PC-9 (cell line): ENCODE data around the gene IL32. TPM values are rescaled to one million over a fixed set of nuclear protein-coding genes. Genes with fewer than 3 reads are reported as not detected.

Experiments used
- BruUV-seq: library from RNA; stranded (reverse); fragments of 400-500 nt; replicated peaks from 2 replicates; lab custom pipeline; 2021; lab: Mats Ljungman, UMichigan
- CTCF ChIA-PET: fragments of 300-600 bp; sonication (Branson Sonifier 250); formaldehyde crosslinking; loops from one replicate; lab custom pipeline; 2022; ENCODE audit warnings: antibody characterized with exemption; lab: Charles Lee
- POLR2A ChIA-PET: fragments of 300-600 bp; sonication (Branson Sonifier 250); formaldehyde crosslinking; loops from one replicate; lab custom pipeline; 2022; ENCODE audit warnings: antibody characterized with exemption; ENCODE audit not compliant: unreplicated experiment; lab: Charles Lee
- DNase-seq, 2 experiments: peaks; one replicate each; pipeline versions ENCODE4 v3.0.0 to v3.0.0-alpha.2; 2015 to 2022; ENCODE audit warnings: mixed read lengths in 1 of 2
- H2AFZ ChIP-seq: fragments of 200-600 bp; sonication (generic); 2 replicates; pipeline ENCODE4 v1.8.1; 2017; ENCODE audit warnings: antibody characterized with exemption
- H3F3A ChIP-seq: fragments of 200-600 bp; sonication (generic); 2 replicates; pipeline ENCODE4 v1.8.1; 2017; ENCODE audit warnings: antibody characterized with exemption, mild to moderate bottlenecking, low read depth; ENCODE audit not compliant: insufficient read depth
- H3K27ac ChIP-seq: fragments of 200-600 bp; sonication (generic); 2 replicates; pipeline ENCODE4 v1.6.1; 2016; ENCODE audit warnings: mixed run types
- H3K27me3 ChIP-seq: fragments of 200-600 bp; sonication (generic); 2 replicates; pipeline ENCODE4 v1.6.1; 2016; ENCODE audit warnings: low read depth, mixed run types; ENCODE audit not compliant: insufficient read depth
- H3K36me3 ChIP-seq: fragments of 200-600 bp; sonication (generic); 2 replicates; pipeline ENCODE4 v1.6.1; 2016; ENCODE audit warnings: low read depth, mixed run types
- H3K4me1 ChIP-seq: fragments of 200-600 bp; sonication (generic); replicated peaks from 2 replicates; pipeline ENCODE4 v1.6.1; 2016; ENCODE audit warnings: mixed run types; ENCODE audit not compliant: insufficient read depth
- H3K4me2 ChIP-seq: fragments of 200-600 bp; sonication (generic); 2 replicates; pipeline ENCODE4 v1.6.1; 2017; ENCODE audit warnings: mixed run types
- H3K4me3 ChIP-seq: fragments of 200-600 bp; sonication (generic); 2 replicates; pipeline ENCODE4 v1.6.1; 2016; ENCODE audit warnings: mixed run types
- H3K79me2 ChIP-seq: fragments of 200-600 bp; sonication (generic); 2 replicates; pipeline ENCODE4 v1.6.1; 2017; ENCODE audit warnings: low read depth, mixed run types
- H3K9me2 ChIP-seq: fragments of 200-600 bp; sonication (generic); 2 replicates; pipeline ENCODE4 v1.8.1; 2017; ENCODE audit warnings: mild to moderate bottlenecking; ENCODE audit not compliant: insufficient read depth
- H3K9me3 ChIP-seq: fragments of 200-600 bp; sonication (generic); 2 replicates; pipeline ENCODE4 v1.8.1; 2016; ENCODE audit warnings: low read depth; ENCODE audit not compliant: insufficient read depth
- H4K20me1 ChIP-seq: fragments of 200-600 bp; sonication (generic); 2 replicates; pipeline ENCODE4 v1.8.1; 2017; ENCODE audit not compliant: insufficient read depth
- CTCF ChIP-seq: fragments of 200-600 bp; sonication (generic); conservative IDR thresholded peaks from 2 replicates; pipeline ENCODE4 v1.6.1; 2017; ENCODE audit warnings: mixed run types, antibody characterized with exemption, mild to moderate bottlenecking, moderate library complexity
- EZH2 ChIP-seq: fragments of 200-600 bp; sonication (generic); IDR thresholded peaks from 2 replicates; pipeline ENCODE4 v1.8.0; 2017; ENCODE audit warnings: antibody characterized with exemption, low read depth
- intact Hi-C: fragments of 100-400 bp; cut with micrococcal nuclease; formaldehyde crosslinking; loops from one replicate; pipeline ENCODE4 v1.10.0; 2022; ENCODE audit not compliant: unreplicated experiment
- total RNA-seq: library from RNA; stranded (reverse); gene quantifications from 2 replicates; pipeline ENCODE4 v1.2.3, GENCODE V29; 2021

The IL32 gene
- total RNA-seq, 1 experiment from 2014 or later = 2.2 TPM

- Histone ChIP-seq H3K4me3 (peak overlapping the region; percentile 92), H3K9me3 (no peaks in the 10 kb centered on the region), H2AFZ (peak overlapping the region; percentile 82), H3K27me3 (no peaks in the 10 kb centered on the region), H3K27ac (no peak overlapping the region; the same call in 1 of the 2 replicates), H3K36me3 (0 out of 2 replicates have a peak, but pooled peaks cover 3% of the 10 kb centered on the region), H3F3A (peaks cover 46% of the 10 kb centered on the region), H3K4me2 (peak overlapping the region; percentile 87), H3K9me2 (no peaks in the 10 kb centered on the region), H4K20me1 (peaks cover 11% of the 10 kb centered on the region; the same call in 1 of the 2 replicates), H3K79me2 (peaks cover 17% of the 10 kb centered on the region), H3K4me1 (peaks cover 51% of the 10 kb centered on the region)
- CTCF ChIA-PET = no interaction called here
- POLR2A ChIA-PET = interaction anchor here (0.5 kb wide), 1 partner anchor 13 kb away, joined by 8 read pairs; the partner anchor contains the start of genes HCFC1R1 and THOC6
- DNase-seq = peak in 1 of 2 experiments; percentile 63
- intact Hi-C loops = loop anchor here (1.0 kb wide), 1 partner anchor 22 kb away; no protein-coding TSS in a partner anchor
- no peak for TF ChIP-seq EZH2
- no peak for TF ChIP-seq CTCF
- no TSS peak for BruUV-seq
Measured at GRCh38 chr16:3035972-3036725, 29.3 kb upstream of the IL32 start.

- Histone ChIP-seq H4K20me1 (peaks cover 11% of the 10 kb centered on the region; the same call in 1 of the 2 replicates), H3K27ac (no peak within 1 kb of the TSS; the same call in 1 of the 2 replicates), H3K9me3 (no peaks in the 10 kb centered on the region), H3K79me2 (peaks cover 17% of the 10 kb centered on the region), H3K9me2 (no peaks in the 10 kb centered on the region), H3F3A (peaks cover 39% of the 10 kb centered on the region), H3K27me3 (no peaks in the 10 kb centered on the region), H2AFZ (peak within 1 kb of the TSS; percentile 82), H3K36me3 (0 out of 2 replicates have a peak, but pooled peaks cover 3% of the 10 kb centered on the region), H3K4me2 (peak within 1 kb of the TSS; percentile 87), H3K4me1 (peaks cover 45% of the 10 kb centered on the region), H3K4me3 (peak within 1 kb of the TSS; percentile 92)
- intact Hi-C loops = loop anchor here (1.0 kb wide), 1 partner anchor 21 kb away; no protein-coding TSS in a partner anchor
- ChIA-PET CTCF (no interaction called here), POLR2A (no interaction called here)
- peak in 1 of 2 experiments; percentile 73 for DNase-seq
- no peak for TF ChIP-seq CTCF
- TF ChIP-seq EZH2 = no peak
- no TSS peak for BruUV-seq
Measured at GRCh38 chr16:3036726-3037315, 28.6 kb upstream of the IL32 start, which contains the start of gene BICDL2. Gene BICDL2, minus strand, starts transcription at chr16:3036944. Its CDS starts 1,448 bp downstream, at chr16:3035496.

- DNase-seq = peak; percentile 70 to 80
- BruUV-seq = no TSS peak
- peaks cover 17% of the 10 kb centered on the region for H3K79me2 ChIP-seq
- H3K4me3 ChIP-seq = no peak overlapping the region
- peak overlapping the region; percentile 87 for H3K4me2 ChIP-seq
- peaks cover 30% of the 10 kb centered on the region for H3K4me1 ChIP-seq
- CTCF ChIA-PET = interaction anchor here (0.5 kb wide), 1 partner anchor 10 kb away, joined by 4 read pairs; no protein-coding TSS in a partner anchor
- intact Hi-C loops = no loop called here
- H3K9me2 ChIP-seq = no peaks in the 10 kb centered on the region
- H2AFZ ChIP-seq = no peak overlapping the region
- TF ChIP-seq CTCF (no peak), EZH2 (no peak)
- no peaks in the 10 kb centered on the region for H3K27me3 ChIP-seq
- peak overlapping the region; percentile 47 for H3K27ac ChIP-seq
- H3K9me3 ChIP-seq = no peaks in the 10 kb centered on the region
- peaks cover 25% of the 10 kb centered on the region; the same call in 1 of the 2 replicates for H3F3A ChIP-seq
- 0 out of 2 replicates have a peak, but pooled peaks cover 3% of the 10 kb centered on the region for H3K36me3 ChIP-seq
- 0 out of 2 replicates have a peak, but pooled peaks cover 4% of the 10 kb centered on the region for H4K20me1 ChIP-seq
- POLR2A ChIA-PET = no interaction called here
Measured at GRCh38 chr16:3038256-3038655, 27.2 kb upstream of the IL32 start.
